ENCODE results near the gene BHLHE40. TPM values are rescaled to one million over a fixed set of nuclear protein-coding genes. Genes with fewer than 3 reads are reported as not detected.

The BHLHE40 gene
- polyA plus RNA-seq (ENCODE audit: insufficient read length) = 24.2 TPM

DNA sequence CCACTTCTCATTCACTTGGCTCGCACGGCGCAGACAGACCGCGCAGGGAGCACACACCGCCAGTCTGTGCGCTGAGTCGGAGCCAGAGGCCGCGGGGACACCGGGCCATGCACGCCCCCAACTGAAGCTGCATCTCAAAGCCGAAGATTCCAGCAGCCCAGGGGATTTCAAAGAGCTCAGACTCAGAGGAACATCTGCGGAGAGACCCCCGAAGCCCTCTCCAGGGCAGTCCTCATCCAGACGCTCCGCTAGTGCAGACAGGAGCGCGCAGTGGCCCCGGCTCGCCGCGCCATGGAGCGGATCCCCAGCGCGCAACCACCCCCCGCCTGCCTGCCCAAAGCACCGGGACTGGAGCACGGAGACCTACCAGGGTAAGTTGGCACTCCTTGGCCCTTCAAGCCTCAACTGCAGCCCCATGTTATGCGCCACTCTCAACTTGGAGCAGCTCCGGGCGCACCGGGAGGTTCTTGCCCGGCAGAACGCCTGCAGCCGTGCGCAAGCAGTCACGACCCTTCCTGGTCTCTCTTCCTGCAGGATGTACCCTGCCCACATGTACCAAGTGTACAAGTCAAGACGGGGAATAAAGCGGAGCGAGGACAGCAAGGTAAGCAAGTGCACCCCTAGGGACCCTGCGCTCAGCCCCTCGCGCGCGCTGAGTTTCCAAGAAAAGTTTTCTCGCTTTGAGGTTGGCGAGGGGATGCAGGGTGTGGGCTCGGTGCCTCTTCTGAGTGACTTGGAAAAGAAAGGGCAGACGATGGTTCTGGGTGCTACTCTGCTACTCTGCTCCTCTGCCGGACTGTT, at the start of gene BHLHE40:
BHLHE40 (plus strand) TSS at position 10 of the 801 bp plus-strand sequence; CDS start at position 292, 282 bp downstream.
- no peak for DNase-seq (ENCODE audit: low read depth)

DNA sequence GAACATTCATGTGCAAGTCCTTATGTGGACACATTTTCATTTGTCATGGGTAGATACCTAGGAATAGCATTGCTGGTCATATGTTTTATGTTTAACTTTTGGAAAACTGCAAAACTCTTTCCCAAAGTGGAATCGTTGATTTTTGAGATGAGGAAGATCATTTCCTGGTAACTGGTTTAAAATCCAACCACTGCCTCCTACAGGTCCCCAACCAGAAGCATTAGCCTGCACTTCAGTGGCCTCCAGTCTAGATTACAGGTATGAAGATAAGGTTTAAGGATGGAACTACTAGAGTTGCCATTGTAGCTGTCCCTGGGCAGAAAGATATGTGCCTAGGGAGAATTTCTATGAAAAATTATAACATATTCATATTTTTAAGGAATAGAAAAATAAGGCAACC, 48.7 kb upstream of the BHLHE40 start:
- no peak for DNase-seq (ENCODE audit: low read depth)

DNA sequence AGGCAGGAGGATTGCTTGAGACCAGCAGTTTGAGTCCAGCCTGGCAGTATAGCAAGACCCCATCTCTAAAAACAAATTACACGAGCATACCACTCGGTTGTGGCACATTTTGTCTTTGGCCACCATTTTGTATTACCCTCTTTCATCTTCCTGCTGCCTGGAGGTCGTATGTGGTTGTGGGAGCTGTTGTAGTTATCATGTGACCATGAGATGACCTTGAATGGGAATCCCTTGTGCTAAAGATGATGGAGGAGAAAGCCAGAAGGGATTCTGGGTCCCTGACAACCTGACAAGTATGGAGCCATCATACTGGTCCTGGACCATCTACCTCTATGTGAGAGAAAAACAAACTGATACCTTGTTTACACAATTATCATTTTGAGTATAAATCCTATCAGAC, 45.2 kb upstream of the BHLHE40 start:
- DNase-seq (ENCODE audit: low read depth) = no peak

DNA sequence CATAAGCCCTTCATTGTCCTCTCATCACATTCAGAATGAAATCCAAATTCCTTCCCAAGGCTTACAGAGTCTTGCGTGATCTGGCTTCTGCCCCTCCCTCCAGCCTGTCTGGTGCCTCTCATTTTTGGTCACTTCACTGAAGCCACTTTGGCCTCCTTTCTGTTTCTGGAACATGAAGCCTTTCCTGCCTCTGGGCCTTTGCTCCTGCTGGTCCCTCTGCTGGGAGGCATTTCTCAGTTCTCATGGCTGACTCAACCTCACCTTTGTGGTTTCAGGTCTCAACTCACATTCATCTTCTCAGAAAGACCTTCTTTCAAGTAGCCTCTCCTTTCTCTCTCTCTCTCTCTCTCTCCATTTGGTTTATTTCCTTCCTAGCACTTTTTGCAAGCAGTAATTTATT, 43.9 kb upstream of the BHLHE40 start:
- no peak for DNase-seq (ENCODE audit: low read depth)

DNA sequence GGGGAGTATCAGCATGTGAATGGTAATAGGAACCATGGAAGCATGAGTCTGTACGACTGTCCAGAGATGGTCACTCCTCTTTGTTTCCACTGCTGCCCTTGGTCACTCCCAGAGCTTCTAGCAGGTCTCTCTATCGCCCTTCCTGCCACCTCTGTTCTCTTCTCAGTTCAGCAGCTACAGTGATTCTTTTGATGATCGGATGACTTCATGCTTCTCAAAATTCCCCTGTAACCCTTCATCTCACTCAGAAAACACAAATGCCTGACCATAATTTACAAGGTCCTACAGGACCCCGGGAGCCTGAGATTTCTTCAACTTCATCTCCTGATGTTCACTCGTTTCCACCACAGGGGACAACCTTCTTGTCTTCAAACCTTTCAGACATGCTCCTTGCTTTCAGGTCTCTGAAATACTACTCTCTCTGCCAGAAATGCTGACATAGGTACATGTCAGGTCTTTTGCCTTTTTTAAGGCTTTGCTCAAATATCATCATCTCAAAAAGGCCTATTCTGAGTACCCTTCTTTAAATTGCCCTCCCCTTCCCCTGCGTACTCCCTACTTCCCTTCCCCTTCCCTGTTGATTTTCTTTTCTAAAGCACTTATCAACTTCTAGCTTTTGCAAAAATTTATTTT, 42.1 kb upstream of the BHLHE40 start:
- DNase-seq (ENCODE audit: low read depth) = no peak

DNA sequence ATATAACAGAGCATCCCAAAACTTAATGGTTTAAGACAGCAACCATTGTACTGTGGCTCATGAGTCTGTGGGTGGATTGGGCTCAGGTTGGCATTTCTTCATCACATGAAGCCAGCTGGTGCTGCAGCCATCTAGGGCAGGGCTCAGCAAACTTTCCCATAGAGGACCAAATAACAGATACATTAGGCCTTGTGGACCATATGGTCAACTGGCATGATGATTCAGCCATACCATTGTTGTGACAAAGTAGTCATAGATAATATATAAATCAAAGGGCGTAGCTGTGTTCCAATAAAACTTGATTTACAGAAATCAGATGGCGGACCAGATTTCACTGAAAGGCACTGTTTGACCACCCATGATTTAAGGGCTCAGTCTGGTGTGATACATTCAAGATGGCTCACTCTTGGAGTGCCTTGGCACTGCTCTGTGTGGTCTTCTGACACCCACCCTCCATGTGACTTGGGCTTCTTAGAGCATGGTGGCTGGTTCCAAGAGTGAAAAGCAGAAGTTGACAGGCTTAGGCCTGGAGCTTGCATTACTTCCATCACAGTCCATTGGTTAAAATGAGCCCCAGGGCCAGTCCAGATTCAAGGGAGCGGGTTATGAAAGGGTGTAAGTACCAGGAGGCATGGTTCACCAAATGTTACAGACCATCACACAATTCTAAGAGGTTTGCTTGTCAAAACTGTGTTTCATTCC, 40.8 kb upstream of the BHLHE40 start:
- no peak for DNase-seq (ENCODE audit: low read depth)

DNA sequence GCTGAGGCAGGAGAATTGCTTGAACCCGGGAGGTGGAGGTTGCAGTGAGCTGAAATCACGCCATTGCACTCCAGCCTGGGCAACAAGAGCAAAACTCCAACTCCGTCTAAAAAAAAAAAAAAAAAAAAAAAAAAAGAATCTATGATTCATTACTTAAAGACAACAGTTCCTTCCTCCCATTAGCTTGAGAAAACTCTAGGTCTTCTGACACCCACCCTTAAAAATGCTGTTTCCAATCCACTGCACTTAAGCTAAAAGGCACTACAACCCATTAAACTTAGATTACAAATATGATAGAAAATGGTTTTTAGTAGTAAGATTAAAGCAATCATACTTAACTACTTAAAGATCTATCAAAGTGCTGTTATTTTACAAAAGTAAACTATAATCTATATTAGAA, 40.0 kb upstream of the BHLHE40 start:
- no peak for DNase-seq (ENCODE audit: low read depth)

DNA sequence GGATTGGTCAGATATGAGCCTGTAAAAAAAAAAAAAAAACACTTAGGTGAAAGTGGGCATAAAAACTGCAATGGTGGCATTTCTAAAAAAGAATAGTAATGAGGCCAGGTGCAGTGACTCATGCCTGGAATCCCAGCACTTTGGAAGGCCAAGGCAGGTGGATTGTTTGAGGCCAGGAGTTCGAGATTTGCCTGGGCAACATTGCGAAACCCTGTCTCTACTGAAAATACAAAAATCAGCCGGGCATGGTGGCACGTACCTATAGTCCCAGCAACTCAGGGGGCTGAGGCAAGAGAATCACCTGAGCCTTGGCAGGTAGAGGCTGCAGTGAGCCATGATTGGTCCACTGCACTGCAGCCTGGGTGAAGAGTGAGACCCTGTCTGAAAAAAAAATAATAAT, 38.3 kb upstream of the BHLHE40 start:
- no peak for DNase-seq (ENCODE audit: low read depth)

DNA sequence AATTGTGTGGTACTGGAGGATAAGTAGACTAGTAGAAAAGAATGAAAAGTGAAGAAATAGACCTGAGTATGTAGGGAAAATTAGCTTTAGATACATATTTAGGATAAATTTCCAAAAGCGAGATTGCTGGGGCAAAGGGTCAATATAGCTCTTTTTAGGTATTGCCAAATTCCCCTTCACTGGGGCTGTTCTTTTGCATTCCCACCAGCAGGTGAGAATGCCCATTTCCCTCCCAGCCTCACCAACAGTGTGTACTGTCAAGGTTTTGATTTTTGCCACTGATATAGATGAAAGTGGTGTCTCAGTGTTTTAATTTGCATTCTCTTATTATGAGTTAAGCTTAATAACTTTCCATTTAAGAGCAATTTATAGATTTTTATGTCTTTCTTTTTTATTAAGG, 35.7 kb upstream of the BHLHE40 start:
- no peak for DNase-seq (ENCODE audit: low read depth)

DNA sequence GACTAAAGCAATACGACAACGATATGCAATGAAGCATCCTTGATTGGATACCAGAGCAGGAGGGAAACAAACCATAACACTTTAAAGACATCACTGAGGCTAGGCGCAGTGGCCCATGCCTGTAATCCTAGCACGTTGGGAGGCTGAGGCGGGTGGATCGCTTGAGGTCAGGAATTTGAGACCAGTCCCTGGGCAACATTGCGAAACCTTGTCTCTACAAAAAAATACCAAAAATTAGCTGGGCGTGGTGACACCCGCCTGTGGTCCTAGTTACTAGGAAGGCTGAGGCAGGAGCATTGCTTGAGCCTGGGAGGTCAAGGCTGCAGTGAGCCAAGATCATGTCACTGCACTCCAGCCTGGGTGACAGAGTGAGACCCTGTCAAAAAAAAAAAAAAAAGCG, 33.9 kb upstream of the BHLHE40 start:
- no peak for DNase-seq (ENCODE audit: low read depth)

DNA sequence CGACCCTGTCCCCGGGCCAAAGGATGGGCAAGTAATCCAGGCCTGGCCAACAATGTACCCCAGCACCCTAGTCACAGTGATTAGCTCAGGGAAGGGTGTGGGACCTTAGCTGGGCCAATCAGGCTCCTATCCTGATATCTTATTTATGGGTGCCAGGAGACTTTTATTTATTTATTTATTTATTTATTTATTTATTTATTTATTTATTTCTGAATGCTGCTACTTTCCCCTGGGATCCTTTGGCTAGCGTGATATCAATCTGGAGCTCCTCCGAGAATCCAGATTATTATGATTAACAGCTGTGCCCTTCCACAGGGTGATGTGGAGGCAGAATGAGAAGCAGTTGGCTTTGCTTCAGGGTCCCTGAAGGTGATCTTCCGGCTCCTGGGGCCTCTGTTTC, 32.2 kb upstream of the BHLHE40 start:
- DNase-seq (ENCODE audit: low read depth) = no peak

DNA sequence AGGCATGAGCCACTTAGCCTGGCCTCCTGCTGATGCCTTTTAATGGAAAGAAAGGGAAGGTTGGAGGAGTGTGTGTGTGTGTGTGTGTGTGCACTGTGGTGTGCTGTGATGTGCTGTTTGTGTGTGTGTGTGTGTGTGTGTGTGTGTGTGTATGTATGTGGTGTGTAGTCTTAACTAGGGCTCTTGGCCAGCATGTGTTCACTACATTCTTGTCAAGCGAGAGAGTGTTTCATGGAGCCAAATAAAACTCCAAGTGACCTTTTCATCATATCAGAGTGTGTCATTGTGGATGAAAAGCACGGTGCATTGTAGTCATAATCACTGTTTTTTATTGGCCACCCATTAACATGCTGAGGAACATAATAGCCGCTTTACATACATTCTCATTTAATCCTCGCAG, 30.8 kb upstream of the BHLHE40 start:
- DNase-seq (ENCODE audit: low read depth) = no peak

DNA sequence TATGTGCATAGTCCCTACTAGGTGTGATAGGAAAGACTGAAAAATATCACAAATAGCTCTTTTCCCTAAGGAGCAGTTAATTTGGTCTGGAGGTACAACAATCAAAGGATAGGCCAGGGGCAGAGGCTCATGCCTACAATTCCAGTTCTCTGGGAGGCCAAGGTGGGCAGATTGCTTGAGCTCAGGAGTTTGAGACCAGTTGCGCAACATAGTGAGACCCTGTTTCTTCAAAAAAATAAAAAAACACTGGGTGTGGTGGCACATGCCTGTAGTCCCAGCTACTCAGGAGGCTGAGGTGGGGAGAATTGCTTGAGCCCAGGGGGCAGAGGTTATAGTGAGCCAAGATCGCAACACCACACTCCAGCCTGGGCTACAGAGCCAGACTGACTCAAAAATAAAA, 30.2 kb upstream of the BHLHE40 start:
- no peak for DNase-seq (ENCODE audit: low read depth)

DNA sequence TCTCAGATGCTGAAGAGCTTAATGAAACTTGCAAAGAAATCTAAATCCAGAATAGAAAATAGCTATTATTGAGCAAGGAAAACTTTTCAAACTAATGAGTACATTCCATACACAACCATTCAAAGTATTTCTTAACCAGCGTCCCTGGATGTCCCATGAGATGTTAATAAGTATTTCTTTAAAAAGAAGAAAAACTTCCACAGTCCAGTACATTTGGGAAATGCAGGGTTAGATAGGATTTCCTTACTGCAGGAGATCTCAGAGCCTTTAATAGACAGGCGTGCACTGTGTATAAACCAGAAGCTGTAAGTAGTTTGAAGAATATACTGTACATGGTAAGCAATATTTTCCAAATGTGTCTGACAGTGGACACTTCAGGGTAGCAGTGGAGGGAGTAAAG, 29.6 kb upstream of the BHLHE40 start:
- no peak for DNase-seq (ENCODE audit: low read depth)

DNA sequence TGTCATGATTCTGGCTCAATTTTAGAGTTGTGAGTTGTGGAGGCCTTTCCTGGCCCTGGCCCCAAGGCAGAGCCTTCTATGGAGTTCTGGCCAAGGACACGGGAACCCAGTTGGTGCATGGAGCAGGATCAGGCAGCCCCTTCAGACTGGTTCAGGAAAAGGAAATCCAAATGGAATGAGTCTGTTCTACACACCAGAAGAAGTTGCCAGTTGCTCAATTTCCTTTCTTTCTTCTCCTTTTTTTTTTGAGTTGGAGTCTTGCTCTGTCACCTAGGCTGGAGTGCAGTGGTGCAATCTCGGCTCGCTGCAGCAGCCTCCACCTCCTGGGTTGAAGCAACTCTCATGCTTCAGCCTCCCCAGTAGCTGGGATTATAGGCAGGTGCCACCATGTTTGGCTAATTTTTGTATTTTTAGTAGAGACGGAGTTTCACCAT, 28.9 kb upstream of the BHLHE40 start:
- no peak for DNase-seq (ENCODE audit: low read depth)

DNA sequence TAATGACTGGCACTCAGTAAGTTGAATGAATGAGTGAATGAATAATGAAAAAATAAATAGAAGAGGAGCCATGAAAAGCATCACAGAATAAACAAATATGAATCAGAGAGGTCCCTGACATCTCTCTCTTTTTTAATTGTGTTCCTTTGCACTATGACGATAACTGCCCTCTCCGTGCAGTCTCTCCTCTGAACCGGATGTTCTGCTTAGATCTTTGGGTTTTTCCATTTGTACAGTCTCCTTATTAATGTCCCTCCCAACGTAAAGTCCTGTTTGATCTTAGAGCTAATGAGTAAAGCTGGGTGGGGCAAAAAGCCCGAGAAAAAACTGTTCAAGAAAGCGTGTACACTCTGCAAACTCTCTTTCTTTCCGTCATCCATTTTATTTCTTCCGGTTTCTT, 28.3 kb upstream of the BHLHE40 start:
- DNase-seq (ENCODE audit: low read depth) = no peak

DNA sequence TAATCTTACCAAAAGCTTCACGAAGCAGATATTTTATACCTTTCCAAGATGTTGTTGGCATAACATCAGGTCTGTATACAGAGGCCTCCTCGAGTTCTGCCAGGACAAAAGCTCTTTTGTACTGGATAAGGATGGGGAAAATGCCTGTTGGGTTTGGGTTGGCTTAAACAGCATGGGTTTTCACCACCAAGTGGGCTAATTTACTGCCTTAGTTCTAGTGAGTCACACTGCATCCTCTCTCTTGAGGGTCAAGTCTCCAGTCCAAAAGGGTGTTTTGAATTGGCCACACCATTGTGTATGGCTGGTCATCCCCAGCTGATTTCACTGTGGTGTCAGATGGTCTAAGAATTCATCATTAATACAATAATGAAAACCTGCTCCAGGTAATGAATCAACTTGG, 26.1 kb upstream of the BHLHE40 start:
- DNase-seq (ENCODE audit: low read depth) = no peak

DNA sequence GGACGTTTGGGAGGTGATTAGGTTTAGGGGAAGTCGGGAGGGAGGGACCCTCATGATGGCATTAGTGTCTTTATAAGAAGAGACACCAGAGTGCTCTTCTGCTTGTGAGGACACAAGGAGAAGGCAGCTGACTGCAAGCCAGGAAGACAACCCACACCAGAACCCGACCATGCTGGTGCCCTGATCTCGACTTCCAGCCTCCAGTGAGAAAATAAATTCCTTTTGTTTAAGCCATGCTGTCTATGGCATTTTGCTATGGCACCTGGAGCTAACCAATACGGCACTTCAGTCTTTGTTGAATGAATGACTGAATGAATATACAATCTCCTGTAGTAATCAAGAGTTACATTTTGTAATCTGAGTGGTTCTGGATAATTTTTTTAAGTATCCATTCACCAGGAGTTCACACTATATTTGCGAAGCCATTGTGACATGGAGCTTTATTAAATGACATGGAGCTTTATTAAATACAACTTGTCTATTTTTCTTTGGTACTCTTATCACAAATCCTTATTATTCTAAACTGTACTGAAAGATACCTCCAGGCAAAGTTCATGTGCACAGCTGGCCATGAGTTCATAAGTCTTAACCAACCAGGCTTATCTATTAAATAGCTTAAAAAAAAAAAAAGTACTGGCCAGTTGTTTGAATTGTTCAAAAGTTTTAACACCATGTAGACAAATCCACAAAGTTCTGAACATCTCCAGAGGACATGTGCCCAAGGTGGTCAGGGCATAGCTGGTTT, 24.8 kb upstream of the BHLHE40 start:
- DNase-seq (ENCODE audit: low read depth) = no peak

DNA sequence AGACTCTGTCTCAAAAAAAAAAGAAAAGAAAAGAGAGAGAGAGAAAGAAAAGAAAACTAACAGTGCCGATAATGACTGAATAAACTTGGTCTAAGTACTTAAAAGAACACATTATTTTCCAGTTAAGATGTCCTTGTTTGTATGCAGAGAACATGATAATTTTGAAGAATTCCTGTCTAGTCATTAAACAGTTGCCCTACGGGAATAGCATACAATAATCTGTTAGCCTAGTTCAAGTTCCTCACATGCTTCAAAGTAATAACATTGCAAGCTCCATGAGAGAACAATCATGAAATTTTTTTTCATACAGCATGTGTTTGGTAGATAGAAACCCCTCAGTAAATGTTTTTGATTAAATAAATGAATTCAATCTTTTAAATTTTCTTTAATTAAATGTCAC, 23.1 kb upstream of the BHLHE40 start:
- no peak for DNase-seq (ENCODE audit: low read depth)

DNA sequence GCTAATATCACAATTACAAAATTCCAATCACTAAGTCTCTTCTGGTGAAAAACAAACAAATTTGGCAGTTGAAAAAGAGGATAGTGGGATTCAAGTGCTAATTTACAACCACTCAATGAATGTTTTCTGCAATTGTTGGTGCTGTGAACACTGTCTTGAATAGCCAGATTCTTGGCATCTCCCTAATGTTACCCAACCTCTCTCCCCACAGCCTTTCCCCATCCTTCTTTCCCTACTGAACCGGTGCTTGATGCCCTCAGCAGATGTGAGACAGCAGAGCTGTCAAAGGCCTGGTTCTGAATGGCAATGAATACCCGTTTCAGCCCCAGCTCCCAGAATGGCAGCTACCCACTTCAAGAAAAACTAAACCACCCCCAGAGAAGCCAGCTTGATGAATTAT, 22.5 kb upstream of the BHLHE40 start:
- no peak for DNase-seq (ENCODE audit: low read depth)

DNA sequence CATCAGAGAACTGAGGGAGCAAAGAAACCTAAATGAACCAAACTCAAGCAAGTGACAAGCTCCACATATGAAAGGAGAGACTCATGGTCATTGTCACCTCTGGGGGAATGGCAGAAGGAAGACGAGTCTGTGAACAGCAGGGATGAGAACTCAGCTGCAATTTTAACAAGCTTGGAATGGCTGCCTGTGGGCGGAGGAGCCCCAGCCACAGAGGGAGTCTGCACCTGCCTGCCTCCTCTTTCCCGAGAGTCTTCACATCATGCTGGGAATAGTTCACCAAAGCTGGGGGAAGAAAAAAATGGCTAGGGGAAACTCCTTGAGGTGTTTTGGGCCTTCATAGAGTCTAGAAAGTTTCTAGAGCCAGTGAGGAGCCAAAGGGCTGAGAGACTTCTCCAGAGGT, 21.3 kb upstream of the BHLHE40 start:
- DNase-seq (ENCODE audit: low read depth) = no peak

DNA sequence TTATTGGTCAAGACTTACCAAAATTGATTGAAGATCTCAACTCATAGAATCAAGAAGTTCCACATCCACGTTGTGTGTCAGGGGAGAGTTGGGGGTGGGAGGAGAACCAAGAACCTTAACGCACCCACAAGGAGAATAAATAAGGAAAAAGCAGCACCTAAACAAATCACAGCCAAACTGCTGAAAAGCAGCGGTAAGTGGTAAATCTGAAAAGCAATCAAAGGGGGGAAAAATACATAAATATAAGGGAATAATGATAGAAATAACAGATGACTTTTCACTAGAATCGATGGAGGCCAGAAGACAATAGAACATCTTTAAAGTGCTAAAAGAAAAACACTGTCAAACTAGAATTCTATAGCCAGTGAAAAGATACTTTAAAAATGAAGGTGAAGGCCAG, 20.1 kb upstream of the BHLHE40 start:
- DNase-seq (ENCODE audit: low read depth) = no peak

Measured in forelimb muscle (tissue), 1 donor.